Ectodermal cell (in vitro differentiated cells): ENCODE results near the gene LSS. TPM values are rescaled to one million over a fixed set of nuclear protein-coding genes. Genes with fewer than 3 reads are reported as not detected.

ENCODE experiments used
- H3K27ac ChIP-seq: 2 replicates; pipeline ENCODE4 v1.7.0; 2013; ENCODE audit warnings: mild to moderate bottlenecking, low read depth, low read length; ENCODE audit not compliant: insufficient read depth, poor library complexity, severe bottlenecking
- H3K27me3 ChIP-seq: 2 replicates; pipeline ENCODE4 v1.7.0; 2013; ENCODE audit warnings: mild to moderate bottlenecking, low read length; ENCODE audit not compliant: insufficient read depth, control insufficient read depth, poor library complexity, severe bottlenecking
- H3K36me3 ChIP-seq: one replicate; pipeline ENCODE4 v1.7.0; 2013; ENCODE audit warnings: low read length; ENCODE audit not compliant: control insufficient read depth, insufficient read depth
- H3K4me1 ChIP-seq: one replicate; pipeline ENCODE4 v1.7.0; 2013; ENCODE audit warnings: low read length; ENCODE audit not compliant: control insufficient read depth, insufficient read depth
- H3K4me3 ChIP-seq: 2 replicates; pipeline ENCODE4 v1.7.0; 2013; ENCODE audit warnings: low read depth, low read length, control low read depth; ENCODE audit not compliant: insufficient read depth
- H3K9me3 ChIP-seq: 2 replicates; pipeline ENCODE4 v1.7.0; 2013; ENCODE audit warnings: mild to moderate bottlenecking, low read length, moderate library complexity; ENCODE audit not compliant: control insufficient read depth
- WGBS, 2 experiments: methylation state at CpG; one replicate each; pipeline ENCODE4 v1.1.7; 2013; ENCODE audit warnings: missing lambda C conversion rate in 2 of 2; 5-methylcytosine and 5-hydroxymethylcytosine counted together
- polyA plus RNA-seq, 4 experiments: library from polyadenylated mRNA; stranded (reverse); fragments of 50-300 nt; gene quantifications; one replicate each; pipeline ENCODE4 v1.2.3, GENCODE V29; 2013

LSS gene
- polyA plus RNA-seq (2013, experiment 1 of 4), result 65.6 TPM
- polyA plus RNA-seq (2013, experiment 2 of 4), result 66.0 TPM
- 34.4 TPM for polyA plus RNA-seq (2013, experiment 3 of 4)
- polyA plus RNA-seq (2013, experiment 4 of 4), result 36.4 TPM

DNA sequence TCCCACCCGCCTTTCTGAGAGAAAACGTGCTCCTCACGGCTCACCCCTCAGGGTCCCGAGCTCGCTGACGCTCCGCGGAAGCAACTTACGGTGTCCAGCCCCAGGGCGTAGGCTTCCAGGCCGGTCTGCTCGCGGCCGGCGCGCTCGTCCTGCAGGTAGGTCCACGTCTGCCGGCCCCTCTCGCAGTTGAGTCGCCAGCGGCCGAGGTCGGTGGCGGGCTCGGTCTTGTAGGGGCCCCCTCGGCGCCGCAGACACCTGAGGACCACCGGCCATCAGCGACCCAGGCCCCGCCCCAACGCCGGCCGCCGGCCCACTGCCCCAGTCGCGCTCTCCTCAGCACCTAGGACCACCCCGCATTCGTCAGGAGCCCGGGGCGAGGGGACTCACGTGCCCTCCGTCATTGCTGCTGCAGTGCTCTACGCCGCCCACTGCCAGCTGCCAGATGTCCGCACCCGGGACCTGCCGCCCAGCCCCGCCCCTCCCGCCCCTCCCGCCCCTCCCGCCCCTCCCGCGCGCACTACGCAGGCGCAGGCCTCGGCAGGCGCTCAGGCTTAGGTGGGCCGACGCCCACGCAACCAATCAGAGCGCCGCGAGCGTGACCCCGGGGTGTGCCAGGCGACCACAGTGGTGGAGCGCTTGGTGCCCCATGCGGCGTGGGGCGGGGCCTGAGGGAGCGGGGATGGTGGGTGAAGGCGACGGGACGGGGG, at the start of gene LSS:
TSS of gene LSS (minus strand) at position 430 of the 707 bp plus-strand sequence. CDS start at position 401, 29 bp downstream.
- WGBS, 2 experiments, result 0% methylated on average over 69 to 73 of the region's 77 CpGs
- Histone ChIP-seq H3K27me3 (no peaks in the 10 kb centered on the region), H3K36me3 (peaks cover 34% of the 10 kb centered on the region), H3K4me1 (peaks cover 5% of the 10 kb centered on the region), H3K27ac (peak within 1 kb of the TSS; percentile 58), H3K9me3 (peaks cover 5% of the 10 kb centered on the region), H3K4me3 (peak within 1 kb of the TSS; percentile 71)

DNA sequence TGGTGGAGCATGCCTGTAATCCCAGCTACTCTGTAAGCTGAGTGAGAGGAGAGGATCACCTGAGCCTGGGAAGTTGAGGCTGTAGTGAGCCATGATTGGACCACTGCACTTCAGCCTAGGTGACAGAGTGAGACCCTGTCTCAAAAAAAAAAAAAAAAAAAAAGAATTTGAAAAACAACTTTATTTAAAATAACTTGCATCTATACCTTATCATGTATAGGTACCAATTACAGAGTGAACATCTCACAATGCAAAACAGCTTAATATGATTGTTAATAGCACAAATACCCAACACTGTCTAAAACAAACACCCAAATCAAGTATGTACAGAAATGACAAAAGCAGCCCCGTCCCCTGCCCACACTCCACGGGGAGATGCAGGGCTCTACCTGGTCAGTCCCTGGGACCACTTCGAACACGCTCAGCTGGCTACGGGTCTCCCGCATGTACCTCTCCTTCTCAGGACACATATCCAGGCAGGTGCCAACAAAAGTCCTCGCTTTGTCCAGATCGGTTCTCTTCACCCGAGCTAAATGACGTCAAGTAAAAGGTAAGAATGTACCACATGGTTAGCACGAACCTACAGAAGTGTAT, 46.3 kb upstream of the LSS start:
- no peaks in the 10 kb centered on the region for H3K4me1 ChIP-seq
- peaks cover 66% of the 10 kb centered on the region for H3K36me3 ChIP-seq
- H3K27ac ChIP-seq, result no peak overlapping the region
- no peaks in the 10 kb centered on the region for H3K27me3 ChIP-seq
- WGBS, 2 experiments, result 95 to 97% methylated on average over 10 to 11 of the region's 11 CpGs
- H3K4me3 ChIP-seq, result no peak overlapping the region
- H3K9me3 ChIP-seq, result no peaks in the 10 kb centered on the region

DNA sequence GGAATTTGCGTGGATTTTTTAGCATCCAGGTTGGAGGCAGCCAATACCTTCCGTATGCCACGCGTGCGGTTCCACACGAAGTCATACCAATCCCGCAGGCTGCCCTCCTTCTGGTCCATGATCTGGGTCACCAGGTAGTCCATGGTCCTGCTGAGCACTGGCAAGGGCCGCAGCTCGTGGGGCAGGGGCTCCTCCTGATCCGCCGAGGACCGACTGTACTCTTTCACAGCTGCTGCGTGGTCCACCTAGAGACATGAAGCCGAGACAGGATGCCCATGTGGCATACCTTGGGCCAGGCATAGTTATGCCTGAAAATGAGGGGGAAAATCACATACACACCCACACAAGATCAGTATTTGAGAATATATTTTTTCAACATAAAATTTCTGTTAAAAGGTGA, 44.8 kb upstream of the LSS start:
- H3K36me3 ChIP-seq, result peaks cover 67% of the 10 kb centered on the region
- H3K4me3 ChIP-seq, result no peak overlapping the region
- H3K4me1 ChIP-seq, result no peaks in the 10 kb centered on the region
- H3K27ac ChIP-seq, result no peak overlapping the region
- no peaks in the 10 kb centered on the region for H3K9me3 ChIP-seq
- WGBS, 2 experiments, result 97% methylated on average over 14 of the region's 14 CpGs
- H3K27me3 ChIP-seq, result no peaks in the 10 kb centered on the region

DNA sequence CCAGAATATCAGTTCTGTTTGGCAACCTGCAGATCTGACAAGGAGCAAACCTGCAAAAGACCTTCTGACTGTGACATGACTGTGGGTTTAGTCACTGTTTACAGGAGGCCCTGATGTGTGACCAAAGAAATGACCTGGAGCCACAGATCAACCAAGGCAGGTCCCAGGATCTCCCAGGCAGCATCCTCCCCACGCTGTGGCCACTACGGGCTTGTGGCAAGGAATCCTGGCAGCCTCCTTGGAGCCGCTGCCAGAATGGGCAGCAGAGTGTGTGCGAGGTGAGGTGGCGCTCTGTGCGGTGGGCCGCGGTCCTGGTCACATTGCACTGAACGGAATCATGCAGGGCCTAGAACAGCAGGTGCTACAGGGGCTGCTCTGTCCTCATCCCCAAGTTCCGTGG, 40.9 kb upstream of the LSS start:
- WGBS, 2 experiments, result 96 to 97% methylated on average over 10 of the region's 10 CpGs
- H3K36me3 ChIP-seq, result peaks cover 58% of the 10 kb centered on the region
- no peaks in the 10 kb centered on the region for H3K4me1 ChIP-seq
- H3K4me3 ChIP-seq, result no peak overlapping the region
- no peak overlapping the region for H3K27ac ChIP-seq
- no peaks in the 10 kb centered on the region for H3K27me3 ChIP-seq
- H3K9me3 ChIP-seq, result no peaks in the 10 kb centered on the region

DNA sequence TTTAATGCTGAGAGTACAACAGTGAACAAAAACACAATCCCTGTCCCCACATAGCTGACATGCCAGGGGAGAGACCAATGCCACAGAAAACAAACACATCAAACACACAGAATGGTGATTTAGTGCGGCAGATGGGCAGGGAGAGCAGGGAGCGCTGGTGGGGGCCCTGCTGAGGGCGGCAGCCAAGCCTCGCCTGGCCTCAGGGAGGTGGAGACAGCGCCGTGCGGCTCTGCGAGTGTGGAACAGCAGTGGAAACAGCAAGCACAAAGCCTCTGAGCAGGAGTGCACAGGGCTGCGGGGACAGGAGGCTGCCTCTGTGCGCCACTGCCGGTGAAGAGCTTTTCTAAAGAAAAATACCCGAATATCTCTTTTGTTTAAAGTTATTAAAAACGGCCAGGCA, 39.8 kb upstream of the LSS start:
- H3K27me3 ChIP-seq, result no peaks in the 10 kb centered on the region
- H3K4me1 ChIP-seq, result no peaks in the 10 kb centered on the region
- no peak overlapping the region for H3K27ac ChIP-seq
- H3K4me3 ChIP-seq, result no peak overlapping the region
- H3K36me3 ChIP-seq, result peaks cover 50% of the 10 kb centered on the region
- no peaks in the 10 kb centered on the region for H3K9me3 ChIP-seq
- 95 to 96% methylated on average over 13 of the region's 13 CpGs for WGBS, 2 experiments

DNA sequence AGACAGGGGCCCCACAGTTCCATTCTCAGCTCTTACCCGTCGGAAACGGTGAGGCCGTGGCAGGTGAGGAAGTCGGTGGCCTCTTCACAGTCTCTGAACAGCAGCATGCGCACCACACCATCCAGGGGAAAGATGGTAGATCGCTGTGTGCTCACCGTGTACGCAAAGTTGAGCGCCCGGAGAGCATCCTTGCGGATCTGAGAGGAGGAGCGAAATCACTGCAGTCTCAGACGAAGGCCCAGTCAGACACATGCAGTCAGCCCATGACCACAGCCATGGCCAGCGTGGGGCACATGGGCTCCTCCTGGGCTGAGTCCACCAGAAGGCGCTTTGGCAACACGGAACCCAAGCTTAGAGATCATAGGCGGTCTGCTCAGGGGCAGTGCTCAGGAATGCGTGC, 38.4 kb upstream of the LSS start:
- WGBS, 2 experiments, result 92 to 93% methylated on average over 19 of the region's 19 CpGs
- no peaks in the 10 kb centered on the region for H3K27me3 ChIP-seq
- no peaks in the 10 kb centered on the region for H3K9me3 ChIP-seq
- H3K27ac ChIP-seq, result no peak overlapping the region
- H3K4me1 ChIP-seq, result no peaks in the 10 kb centered on the region
- H3K4me3 ChIP-seq, result no peak overlapping the region
- peaks cover 41% of the 10 kb centered on the region for H3K36me3 ChIP-seq

DNA sequence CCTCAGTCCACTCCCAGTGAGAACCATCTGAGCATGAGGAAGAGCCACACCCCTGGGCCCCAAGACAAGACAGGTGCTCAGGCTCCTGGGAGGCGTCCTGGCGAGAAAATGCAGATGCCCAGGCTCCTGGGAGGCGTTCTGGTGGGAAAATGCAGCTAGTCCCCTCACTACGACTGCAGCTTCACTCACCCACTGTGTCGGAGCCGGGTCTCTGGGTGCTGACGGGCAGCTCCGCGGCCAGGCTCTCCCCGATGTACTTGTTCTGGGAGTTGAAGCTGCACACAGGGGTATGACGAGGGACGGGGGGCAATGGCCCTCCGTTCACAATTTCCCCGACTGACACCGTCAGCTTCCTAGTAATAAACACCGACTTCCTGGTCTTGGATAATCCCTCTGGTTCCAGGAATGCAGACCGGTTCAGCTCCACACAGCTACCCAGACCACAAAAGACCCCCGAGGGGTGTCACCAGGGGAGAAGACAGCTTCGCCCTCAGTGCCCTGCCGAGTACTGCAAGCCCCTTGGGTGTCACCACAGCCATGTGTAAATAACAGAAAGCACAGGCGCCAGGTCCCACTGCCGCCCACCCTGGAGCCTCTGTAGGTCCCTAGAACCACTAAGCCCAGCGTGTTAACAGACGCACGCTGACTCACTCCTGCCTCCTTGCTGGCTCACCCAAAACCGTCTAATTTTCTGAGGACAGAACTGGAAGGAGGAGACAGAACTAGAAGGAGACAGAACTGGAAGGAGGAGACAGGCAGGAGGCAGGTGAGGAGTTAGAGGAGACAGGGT, 37.4 kb upstream of the LSS start:
- WGBS, 2 experiments, result 93 to 94% methylated on average over 26 of the region's 26 CpGs
- Histone ChIP-seq H3K4me3 (no peak overlapping the region), H3K27me3 (no peaks in the 10 kb centered on the region), H3K36me3 (peaks cover 42% of the 10 kb centered on the region), H3K9me3 (no peaks in the 10 kb centered on the region), H3K27ac (no peak overlapping the region), H3K4me1 (no peaks in the 10 kb centered on the region)

DNA sequence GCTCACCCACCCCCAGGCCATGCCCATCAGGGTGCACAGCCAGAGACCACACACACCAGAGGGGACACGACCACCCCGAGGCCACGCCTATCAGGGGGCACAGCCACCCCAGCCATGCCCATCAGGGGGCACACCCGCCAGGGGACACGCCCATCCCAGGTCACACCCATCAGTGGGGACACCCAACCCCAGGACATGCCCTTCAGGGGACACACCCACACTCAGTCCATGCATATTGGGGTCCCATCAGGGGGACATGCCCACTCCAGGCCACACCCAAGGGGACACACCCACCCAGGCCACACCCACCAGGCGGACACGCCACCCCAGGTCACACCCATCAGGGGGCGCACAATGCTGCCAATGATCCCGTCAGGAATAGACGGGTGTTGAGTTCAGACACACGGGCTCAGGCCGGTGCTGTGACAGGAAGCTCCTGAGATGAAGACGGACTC, 36.1 kb upstream of the LSS start:
- Histone ChIP-seq H3K27ac (no peak overlapping the region), H3K9me3 (no peaks in the 10 kb centered on the region), H3K4me3 (no peak overlapping the region), H3K36me3 (peaks cover 49% of the 10 kb centered on the region), H3K4me1 (no peaks in the 10 kb centered on the region), H3K27me3 (no peaks in the 10 kb centered on the region)
- 92 to 96% methylated on average over 13 of the region's 13 CpGs for WGBS, 2 experiments

DNA sequence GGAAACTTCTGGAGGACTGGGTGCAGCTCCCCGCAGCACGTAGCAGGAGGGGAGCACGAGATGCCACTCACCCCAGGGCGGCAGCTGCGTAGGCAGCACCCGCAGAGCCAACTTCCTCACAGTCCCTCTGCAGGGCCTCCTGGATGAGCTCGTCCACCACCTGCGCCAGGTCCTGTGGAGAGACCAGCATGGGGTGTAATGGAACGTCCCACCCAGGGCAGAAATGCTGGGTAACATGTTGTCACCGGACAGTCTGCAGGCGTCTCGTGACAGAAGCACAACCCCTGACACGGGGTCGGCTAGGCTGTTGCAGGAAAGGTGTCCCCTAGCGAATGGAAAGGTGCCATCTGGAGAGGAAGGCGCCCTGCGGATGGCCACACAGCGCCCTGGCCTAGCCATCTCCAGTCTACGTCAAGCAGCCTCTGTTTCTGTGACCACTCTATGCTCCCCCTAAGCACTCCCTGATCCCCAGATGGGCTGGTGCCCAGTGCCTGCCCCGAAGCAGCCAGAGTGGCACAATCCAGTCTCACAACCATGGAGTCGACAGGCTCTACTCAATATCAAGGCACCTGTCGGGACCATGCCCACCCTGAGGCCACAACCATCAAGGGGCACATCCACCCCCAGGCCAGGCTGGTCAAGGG, 35.6 kb upstream of the LSS start:
- H3K27ac ChIP-seq, result no peak overlapping the region
- peaks cover 45% of the 10 kb centered on the region for H3K36me3 ChIP-seq
- H3K27me3 ChIP-seq, result no peaks in the 10 kb centered on the region
- WGBS, 2 experiments, result 94 to 95% methylated on average over 22 of the region's 22 CpGs
- H3K4me1 ChIP-seq, result no peaks in the 10 kb centered on the region
- H3K4me3 ChIP-seq, result no peak overlapping the region
- no peaks in the 10 kb centered on the region for H3K9me3 ChIP-seq
